Brain microvascular endothelial cell (primary cell): ENCODE measurements around the gene WWOX.

Experiments used
- DNase-seq: peaks from one replicate; pipeline ENCODE4 v3.0.0-alpha.2; 2020
- H3K27ac ChIP-seq: fragments of 250-450 bp; sonication (Bioruptor Pico); 2 replicates; pipeline ENCODE4 v1.5.1; 2020; ENCODE audit warnings: mild to moderate bottlenecking, moderate library complexity
- H3K27me3 ChIP-seq: fragments of 250-450 bp; sonication (Bioruptor Pico); replicated peaks from 2 replicates; pipeline ENCODE4 v1.5.1; 2020; ENCODE audit warnings: mild to moderate bottlenecking
- H3K36me3 ChIP-seq: fragments of 250-450 bp; sonication (Bioruptor Pico); replicated peaks from 2 replicates; pipeline ENCODE4 v1.5.1; 2020; ENCODE audit warnings: mild to moderate bottlenecking
- H3K4me3 ChIP-seq: 2 replicates; pipeline ENCODE4 v1.5.1; 2011; ENCODE audit warnings: low read depth, mild to moderate bottlenecking, control low read depth, low read length, moderate library complexity
- CTCF ChIP-seq: IDR thresholded peaks from 2 replicates; pipeline ENCODE4 v1.5.1; 2011; ENCODE audit warnings: low read depth, mild to moderate bottlenecking, moderate library complexity, low read length, control low read depth, inconsistent platforms; ENCODE audit errors: missing control alignments
- in situ Hi-C: cut with HindIII; loops from 2 replicates; pipeline ENCODE4 v1.10.0; 2017; ENCODE audit warnings: low sequenced_read_pairs, low pct_ligation_motif_present

Gene WWOX

GRCh38 chr16:78284326-78284725 is 184.9 kb downstream of the WWOX start:
- H3K27ac ChIP-seq = no peak overlapping the region
- TF ChIP-seq CTCF = no peak
- H3K4me3 ChIP-seq = no peak overlapping the region
- DNase-seq = no peak
- in situ Hi-C loops = no loop called here
- H3K27me3 ChIP-seq = no peaks in the 10 kb centered on the region
- no peaks in the 10 kb centered on the region for H3K36me3 ChIP-seq

GRCh38 chr16:78284957-78285434 is 185.5 kb downstream of the WWOX start:
- in situ Hi-C loops = no loop called here
- Histone ChIP-seq H3K36me3 (no peaks in the 10 kb centered on the region), H3K4me3 (no peak overlapping the region), H3K27me3 (no peaks in the 10 kb centered on the region), H3K27ac (no peak overlapping the region)
- no peak for TF ChIP-seq CTCF
- DNase-seq = no peak

GRCh38 chr16:78285437-78285922 is 186.0 kb downstream of the WWOX start:
- Histone ChIP-seq H3K36me3 (no peaks in the 10 kb centered on the region), H3K4me3 (no peak overlapping the region), H3K27me3 (no peaks in the 10 kb centered on the region), H3K27ac (no peak overlapping the region)
- in situ Hi-C loops = no loop called here
- DNase-seq = no peak
- no peak for TF ChIP-seq CTCF

GRCh38 chr16:78286065-78286464 is 186.6 kb downstream of the WWOX start:
- no peak for TF ChIP-seq CTCF
- Histone ChIP-seq H3K27me3 (no peaks in the 10 kb centered on the region), H3K27ac (no peak overlapping the region), H3K4me3 (no peak overlapping the region), H3K36me3 (no peaks in the 10 kb centered on the region)
- in situ Hi-C loops = no loop called here
- no peak for DNase-seq

DNA sequence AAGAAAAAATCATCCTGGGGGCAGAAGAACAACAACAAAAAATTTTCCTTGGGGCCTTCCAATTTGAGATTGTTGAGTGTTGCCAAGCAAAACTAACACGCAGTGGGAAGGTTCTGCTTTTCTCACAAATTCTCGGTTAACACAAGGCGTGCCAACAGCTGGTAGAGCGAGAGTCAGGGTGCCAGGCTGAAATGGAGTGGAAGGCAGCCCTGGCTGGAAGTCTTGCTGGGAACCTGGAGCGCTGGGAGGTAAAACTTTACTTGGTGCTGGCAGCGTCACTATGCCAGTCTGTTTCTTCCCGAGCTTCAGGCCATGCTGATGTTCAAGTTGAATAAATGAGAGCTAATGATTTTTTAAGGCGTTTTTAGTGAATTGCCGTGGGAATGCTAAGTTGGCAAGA is 189.4 kb downstream of the WWOX start:
- H3K36me3 ChIP-seq = no peaks in the 10 kb centered on the region
- no peak overlapping the region for H3K27ac ChIP-seq
- no peak for TF ChIP-seq CTCF
- H3K4me3 ChIP-seq = no peak overlapping the region
- DNase-seq = no peak
- no peaks in the 10 kb centered on the region for H3K27me3 ChIP-seq
- in situ Hi-C loops = no loop called here

- in situ Hi-C loops = no loop called here
- no peak overlapping the region for H3K27ac ChIP-seq
- no peak for TF ChIP-seq CTCF
- H3K4me3 ChIP-seq = no peak overlapping the region
- no peak for DNase-seq
- no peaks in the 10 kb centered on the region for H3K27me3 ChIP-seq
- no peaks in the 10 kb centered on the region for H3K36me3 ChIP-seq
These were observed 189.9 kb downstream of the WWOX start for GRCh38 chr16:78289373-78289772.
